Measurements from ENCODE around the gene EFCAB10. TPM values are rescaled to one million over a fixed set of nuclear protein-coding genes. Genes with fewer than 3 reads are reported as not detected.
"Not testable (repeated sequence)": the region's sequence is repeated elsewhere in the genome, so short reads cannot be mapped to it uniquely, and the experiment has no call there.

EFCAB10 gene
- total RNA-seq, 1 experiment from 2014 or later: not detected

- DNase-seq (ENCODE audit: low spot score): not testable (repeated sequence)
Measured at GRCh38 chr7:105599080-105599479, 17.8 kb upstream of the EFCAB10 start.

GRCh38 chr7:105596866-105597265, 15.6 kb upstream of the EFCAB10 start:
- no peak for DNase-seq (ENCODE audit: low spot score)

- no peak for DNase-seq (ENCODE audit: low spot score)
Measured at GRCh38 chr7:105594034-105594433, 12.7 kb upstream of the EFCAB10 start.

- DNase-seq (ENCODE audit: low spot score): no peak
Measured at GRCh38 chr7:105591522-105591921, 10.2 kb upstream of the EFCAB10 start.

GRCh38 chr7:105590793-105591192, 9.5 kb upstream of the EFCAB10 start:
- no peak for DNase-seq (ENCODE audit: low spot score)

- peak; percentile 87 for DNase-seq (ENCODE audit: low spot score)
Measured at GRCh38 chr7:105589356-105590077, 8.2 kb upstream of the EFCAB10 start.

GRCh38 chr7:105587909-105588635, 6.8 kb upstream of the EFCAB10 start:
- DNase-seq (ENCODE audit: low spot score): no peak

- no peak for DNase-seq (ENCODE audit: low spot score)
Measured at GRCh38 chr7:105585850-105586500, 4.7 kb upstream of the EFCAB10 start.

GRCh38 chr7:105584165-105584564, 2.9 kb upstream of the EFCAB10 start:
- no peak for DNase-seq (ENCODE audit: low spot score)

- DNase-seq (ENCODE audit: low spot score): no peak
Measured at GRCh38 chr7:105583061-105583460, 1.8 kb upstream of the EFCAB10 start.

GRCh38 chr7:105580022-105580740, 1.1 kb downstream of the EFCAB10 start:
- no peak for DNase-seq (ENCODE audit: low spot score)

GRCh38 chr7:105578496-105578895, 2.8 kb downstream of the EFCAB10 start:
- DNase-seq (ENCODE audit: low spot score): no peak

GRCh38 chr7:105577251-105577650, 4.0 kb downstream of the EFCAB10 start:
- no peak for DNase-seq (ENCODE audit: low spot score)

GRCh38 chr7:105571891-105572290, 9.4 kb downstream of the EFCAB10 start:
- no peak for DNase-seq (ENCODE audit: low spot score)

GRCh38 chr7:105567821-105568220, 13.5 kb downstream of the EFCAB10 start:
- no peak for DNase-seq (ENCODE audit: low spot score)

GRCh38 chr7:105567024-105567423, 14.3 kb downstream of the EFCAB10 start:
- no peak for DNase-seq (ENCODE audit: low spot score)

GRCh38 chr7:105565190-105565589, 16.1 kb downstream of the EFCAB10 start:
- DNase-seq (ENCODE audit: low spot score): no peak

GRCh38 chr7:105559926-105560325, 21.4 kb downstream of the EFCAB10 start:
- DNase-seq (ENCODE audit: low spot score): no peak

GRCh38 chr7:105538339-105538738, 43.0 kb downstream of the EFCAB10 start:
- no peak for DNase-seq (ENCODE audit: low spot score)

- no peak for DNase-seq (ENCODE audit: low spot score)
Measured at GRCh38 chr7:105532709-105533460, 48.4 kb downstream of the EFCAB10 start.

Measured in HT-29 (cell line).